ENCODE measurements around the gene PMVK.

Gene PMVK

DNA sequence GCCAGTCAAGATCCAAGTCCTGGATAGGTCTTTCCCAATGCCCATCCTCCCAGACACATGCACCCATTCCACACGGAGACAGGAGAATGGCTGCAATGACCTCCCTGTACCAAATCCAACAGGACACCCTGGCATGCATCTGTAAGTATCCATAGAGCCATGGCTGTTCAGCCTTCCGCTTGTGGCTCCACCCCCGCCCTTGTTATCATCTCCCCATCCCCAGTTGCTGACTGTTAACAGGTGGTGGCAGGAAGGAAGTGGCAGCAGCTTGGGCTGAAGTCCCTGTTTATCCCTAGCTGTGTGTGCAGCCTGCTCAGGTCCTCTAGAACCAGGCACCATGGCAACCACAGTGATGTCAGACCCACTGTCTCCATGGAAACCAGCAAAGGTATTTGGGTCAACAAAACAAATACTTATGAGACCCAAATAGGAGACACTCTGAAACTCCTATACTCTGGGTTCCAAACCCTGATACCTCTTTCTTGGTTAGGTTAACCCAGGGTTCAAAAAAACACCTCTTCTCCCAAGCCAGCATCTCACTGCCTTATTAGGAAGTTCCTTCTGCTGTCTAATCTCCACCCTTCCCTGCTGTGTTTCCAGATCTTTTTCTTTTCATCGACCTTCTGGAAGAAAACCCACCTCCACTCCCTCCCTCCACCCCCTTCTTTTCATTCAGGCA, 18.7 kb upstream of the PMVK start:
- peak overlapping the region; percentile 77 for H3K4me3 ChIP-seq (ENCODE audit: low read length)
- TF ChIP-seq, protein P1, sequence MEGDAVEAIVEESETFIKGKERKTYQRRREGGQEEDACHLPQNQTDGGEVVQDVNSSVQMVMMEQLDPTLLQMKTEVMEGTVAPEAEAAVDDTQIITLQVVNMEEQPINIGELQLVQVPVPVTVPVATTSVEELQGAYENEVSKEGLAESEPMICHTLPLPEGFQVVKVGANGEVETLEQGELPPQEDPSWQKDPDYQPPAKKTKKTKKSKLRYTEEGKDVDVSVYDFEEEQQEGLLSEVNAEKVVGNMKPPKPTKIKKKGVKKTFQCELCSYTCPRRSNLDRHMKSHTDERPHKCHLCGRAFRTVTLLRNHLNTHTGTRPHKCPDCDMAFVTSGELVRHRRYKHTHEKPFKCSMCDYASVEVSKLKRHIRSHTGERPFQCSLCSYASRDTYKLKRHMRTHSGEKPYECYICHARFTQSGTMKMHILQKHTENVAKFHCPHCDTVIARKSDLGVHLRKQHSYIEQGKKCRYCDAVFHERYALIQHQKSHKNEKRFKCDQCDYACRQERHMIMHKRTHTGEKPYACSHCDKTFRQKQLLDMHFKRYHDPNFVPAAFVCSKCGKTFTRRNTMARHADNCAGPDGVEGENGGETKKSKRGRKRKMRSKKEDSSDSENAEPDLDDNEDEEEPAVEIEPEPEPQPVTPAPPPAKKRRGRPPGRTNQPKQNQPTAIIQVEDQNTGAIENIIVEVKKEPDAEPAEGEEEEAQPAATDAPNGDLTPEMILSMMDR (conservative IDR thresholded peaks at IDR 0.05; ENCODE audit: low read depth, low read length): peak; percentile 6
- DNase-seq (ENCODE audit: low read depth): peak; percentile 65

DNA sequence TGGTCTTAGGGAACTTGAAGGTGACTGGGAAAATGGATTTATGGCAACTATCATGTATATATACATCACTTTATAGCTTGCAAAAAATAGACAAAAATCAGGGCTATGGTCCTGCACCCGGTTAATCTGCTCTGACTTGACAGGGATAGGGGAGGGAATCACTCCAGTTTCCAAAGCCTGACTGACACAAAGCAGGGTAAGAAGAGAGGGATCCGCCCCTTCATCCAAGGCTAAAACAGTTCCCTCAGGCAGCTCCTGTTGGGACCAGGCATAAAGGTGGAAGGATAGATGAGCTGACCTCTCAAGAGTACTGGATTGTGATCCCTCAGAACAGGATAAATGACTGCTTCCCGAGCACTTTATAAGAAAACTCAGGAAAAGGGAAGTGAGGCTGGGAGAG, 18.0 kb upstream of the PMVK start:
- TF ChIP-seq, protein P1 (conservative IDR thresholded peaks at IDR 0.05; ENCODE audit: low read depth, low read length): no peak
- peak overlapping the region; percentile 77 for H3K4me3 ChIP-seq (ENCODE audit: low read length)
- no peak for DNase-seq (ENCODE audit: low read depth)

DNA sequence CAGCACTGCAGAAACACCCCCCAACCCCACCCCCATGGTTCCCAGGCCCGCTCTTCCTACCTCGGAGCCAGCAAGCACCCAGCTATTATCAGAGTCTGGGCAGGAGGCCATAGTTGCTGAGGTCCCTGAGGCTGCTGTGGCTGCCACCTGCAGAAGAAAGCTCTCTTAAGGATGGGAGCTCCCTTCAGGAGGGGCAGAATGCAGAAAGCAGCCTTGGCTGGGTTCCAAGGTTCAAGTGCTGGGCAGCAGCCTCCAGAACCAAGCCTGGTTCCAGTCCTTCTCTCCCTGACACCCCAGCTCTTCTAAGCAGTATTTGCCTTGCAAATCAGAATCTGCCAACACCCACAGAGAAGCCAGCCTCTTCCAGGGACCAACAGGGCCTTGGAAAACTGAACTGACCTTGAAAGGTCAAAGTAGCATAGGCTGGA, 17.1 kb upstream of the PMVK start:
- TF ChIP-seq, protein P1 (conservative IDR thresholded peaks at IDR 0.05; ENCODE audit: low read depth, low read length): no peak
- no peak overlapping the region for H3K4me3 ChIP-seq (ENCODE audit: low read length)
- DNase-seq (ENCODE audit: low read depth): no peak

DNA sequence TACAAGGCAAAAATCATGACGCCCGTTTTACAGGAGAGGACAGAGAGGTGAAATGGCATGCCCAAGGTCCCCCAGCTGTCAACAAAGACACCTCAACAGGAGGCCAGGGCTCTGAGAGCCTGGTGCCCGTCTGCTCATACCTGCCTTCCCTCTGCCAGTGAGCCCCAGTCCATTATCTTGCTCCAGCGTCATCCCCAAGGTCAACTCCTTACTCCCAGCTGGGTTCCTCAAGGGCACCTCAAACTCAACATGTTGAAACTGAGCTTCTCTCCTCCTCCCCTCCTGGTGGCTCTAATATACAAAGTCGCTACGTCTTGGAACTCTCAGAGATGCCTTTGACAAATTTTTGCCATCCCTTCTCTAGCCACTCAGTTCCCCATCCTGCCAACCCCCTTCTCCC, 16.1 kb upstream of the PMVK start:
- H3K4me3 ChIP-seq (ENCODE audit: low read length): no peak overlapping the region
- DNase-seq (ENCODE audit: low read depth): no peak
- TF ChIP-seq, protein P1 (conservative IDR thresholded peaks at IDR 0.05; ENCODE audit: low read depth, low read length): no peak

DNA sequence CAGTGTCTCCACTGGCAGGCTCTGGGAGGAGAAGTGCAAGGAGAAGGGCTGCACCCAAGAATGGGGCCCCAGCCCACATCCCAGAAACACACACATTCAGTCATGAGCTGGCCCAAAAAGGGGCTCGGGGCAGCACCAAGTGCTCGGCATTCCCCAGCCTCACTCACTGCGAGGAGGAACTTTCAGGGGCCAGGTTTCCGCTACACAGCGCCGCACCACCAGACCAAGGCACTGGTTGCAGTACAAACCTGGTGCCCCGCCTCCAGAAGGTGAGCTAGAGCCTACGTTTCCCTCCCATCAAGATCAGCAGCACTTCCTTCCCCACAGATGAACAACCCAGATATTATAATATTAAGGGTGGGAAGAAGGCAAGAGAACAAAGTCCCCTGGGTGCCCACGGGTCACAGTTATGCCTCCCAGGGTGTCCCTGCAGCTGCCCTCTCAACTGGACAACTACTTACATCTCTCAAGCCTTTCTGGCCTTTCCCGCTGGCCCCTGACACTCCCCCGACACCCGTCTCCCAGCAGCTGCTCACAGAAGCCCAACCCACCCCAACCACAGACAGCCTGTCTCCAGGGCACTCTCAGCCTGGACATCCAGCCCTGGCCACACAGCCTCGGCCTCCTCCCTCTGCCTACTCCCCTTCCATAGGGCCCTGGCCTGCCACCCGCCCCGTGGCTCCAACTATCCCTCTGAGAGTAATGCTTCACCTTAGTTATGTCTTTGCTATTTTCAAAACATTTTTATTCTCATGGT, 15.6 kb upstream of the PMVK start:
- DNase-seq (ENCODE audit: low read depth): no peak
- no peak overlapping the region for H3K4me3 ChIP-seq (ENCODE audit: low read length)
- TF ChIP-seq, protein P1 (conservative IDR thresholded peaks at IDR 0.05; ENCODE audit: low read depth, low read length): no peak

DNA sequence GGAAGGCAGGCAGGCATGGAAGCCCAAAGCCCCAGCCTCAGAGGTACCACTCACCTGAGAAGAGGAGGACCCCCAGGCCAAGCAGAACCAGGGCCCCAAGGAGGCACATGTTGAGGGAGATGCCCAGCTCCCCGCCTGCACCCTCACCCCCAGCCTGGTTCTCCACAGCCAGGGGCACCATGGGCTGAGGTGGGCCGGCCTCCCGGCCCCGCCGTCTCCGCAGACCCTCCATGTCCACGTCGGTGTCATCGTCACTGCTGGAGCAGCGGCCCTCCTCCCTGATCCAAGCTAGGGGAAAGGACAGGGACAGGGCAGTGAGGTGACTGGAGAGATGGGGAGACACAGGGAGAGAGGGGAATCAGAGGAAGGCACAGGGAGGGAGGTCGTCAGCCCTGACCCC, 11.6 kb upstream of the PMVK start:
- TF ChIP-seq, protein P1 (conservative IDR thresholded peaks at IDR 0.05; ENCODE audit: low read depth, low read length): no peak
- no peak overlapping the region for H3K4me3 ChIP-seq (ENCODE audit: low read length)

More for the DNA sequence above, 11.6 kb upstream of the PMVK start:
- DNase-seq (ENCODE audit: low read depth): no peak
